SK-N-SH treated with all-trans-retinoic acid at 6 μM for 48 hours (cell line): ENCODE data around the gene HOXD3.

ENCODE experiments used
- ARNTL ChIP-seq: fragments of 450-650 bp; formaldehyde crosslinking; IDR thresholded peaks from 2 replicates; pipeline ENCODE4 v1.5.0; 2020; ENCODE audit warnings: low read depth, mild to moderate bottlenecking, moderate library complexity, borderline replicate concordance
- TF ChIP-seq, protein P1 (sequence below): fragments of 250-450 bp; sonication (Bioruptor Pico); IDR thresholded peaks from 2 replicates; pipeline ENCODE4 v1.8.0; 2021; ENCODE audit warnings: low read depth, mild to moderate bottlenecking, moderate library complexity, borderline replicate concordance

GRCh38 chr2:176148751-176149421, 8.2 kb upstream of the HOXD3 start:
- TF ChIP-seq, protein P1, sequence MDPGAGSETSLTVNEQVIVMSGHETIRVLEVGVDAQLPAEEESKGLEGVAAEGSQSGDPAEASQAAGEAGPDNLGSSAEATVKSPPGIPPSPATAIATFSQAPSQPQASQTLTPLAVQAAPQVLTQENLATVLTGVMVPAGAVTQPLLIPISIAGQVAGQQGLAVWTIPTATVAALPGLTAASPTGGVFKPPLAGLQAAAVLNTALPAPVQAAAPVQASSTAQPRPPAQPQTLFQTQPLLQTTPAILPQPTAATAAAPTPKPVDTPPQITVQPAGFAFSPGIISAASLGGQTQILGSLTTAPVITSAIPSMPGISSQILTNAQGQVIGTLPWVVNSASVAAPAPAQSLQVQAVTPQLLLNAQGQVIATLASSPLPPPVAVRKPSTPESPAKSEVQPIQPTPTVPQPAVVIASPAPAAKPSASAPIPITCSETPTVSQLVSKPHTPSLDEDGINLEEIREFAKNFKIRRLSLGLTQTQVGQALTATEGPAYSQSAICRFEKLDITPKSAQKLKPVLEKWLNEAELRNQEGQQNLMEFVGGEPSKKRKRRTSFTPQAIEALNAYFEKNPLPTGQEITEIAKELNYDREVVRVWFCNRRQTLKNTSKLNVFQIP (CRISPR knock-in tag) = no peak
- no peak for TF ChIP-seq ARNTL (CRISPR knock-in tag)
